ENCODE data around the gene AIF1.

Gene AIF1

DNA sequence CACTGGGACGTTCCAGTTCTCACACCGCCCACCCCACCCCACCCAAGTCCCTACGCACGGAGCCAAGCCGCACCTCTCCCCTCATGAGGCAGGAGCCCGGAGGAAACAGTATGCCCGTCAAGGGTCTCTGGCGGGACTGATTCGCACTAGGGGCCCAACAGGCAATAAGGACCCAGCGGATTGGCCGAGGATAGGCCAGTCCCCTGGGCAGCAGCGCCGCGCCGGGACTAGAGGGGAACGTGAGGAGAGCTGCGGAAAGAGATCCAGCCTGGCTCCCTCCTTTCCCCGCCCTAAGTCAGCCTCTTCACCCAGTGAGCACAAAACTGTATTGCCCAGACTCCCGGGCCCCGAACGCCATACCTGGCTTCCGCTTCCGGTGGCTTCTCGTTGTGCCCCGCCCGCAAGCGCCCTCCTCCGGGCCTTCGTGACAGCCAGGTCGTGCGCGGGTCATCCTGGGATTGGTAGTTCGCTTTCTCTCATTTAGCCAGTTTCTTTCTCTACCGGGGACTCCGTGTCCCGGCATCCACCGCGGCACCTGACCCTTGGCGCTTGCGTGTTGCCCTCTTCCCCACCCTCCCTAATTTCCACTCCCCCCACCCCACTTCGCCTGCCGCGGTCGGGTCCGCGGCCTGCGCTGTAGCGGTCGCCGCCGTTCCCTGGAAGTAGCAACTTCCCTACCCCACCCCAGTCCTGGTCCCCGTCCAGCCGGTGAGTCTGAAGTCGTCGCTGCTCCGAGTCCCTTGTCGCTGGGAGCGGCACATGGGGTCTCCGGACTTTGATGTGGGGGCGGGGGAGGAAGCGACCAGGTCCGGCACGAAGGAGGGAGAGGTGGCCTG is 50.7 kb downstream of the AIF1 start, which contains the start of gene CSNK2B:
TSS of gene CSNK2B (plus strand) at position 580 of the 836 bp plus-strand sequence. CDS start 752 bp downstream, outside the sequence.
- peak; percentile 97 for DNase-seq

DNA sequence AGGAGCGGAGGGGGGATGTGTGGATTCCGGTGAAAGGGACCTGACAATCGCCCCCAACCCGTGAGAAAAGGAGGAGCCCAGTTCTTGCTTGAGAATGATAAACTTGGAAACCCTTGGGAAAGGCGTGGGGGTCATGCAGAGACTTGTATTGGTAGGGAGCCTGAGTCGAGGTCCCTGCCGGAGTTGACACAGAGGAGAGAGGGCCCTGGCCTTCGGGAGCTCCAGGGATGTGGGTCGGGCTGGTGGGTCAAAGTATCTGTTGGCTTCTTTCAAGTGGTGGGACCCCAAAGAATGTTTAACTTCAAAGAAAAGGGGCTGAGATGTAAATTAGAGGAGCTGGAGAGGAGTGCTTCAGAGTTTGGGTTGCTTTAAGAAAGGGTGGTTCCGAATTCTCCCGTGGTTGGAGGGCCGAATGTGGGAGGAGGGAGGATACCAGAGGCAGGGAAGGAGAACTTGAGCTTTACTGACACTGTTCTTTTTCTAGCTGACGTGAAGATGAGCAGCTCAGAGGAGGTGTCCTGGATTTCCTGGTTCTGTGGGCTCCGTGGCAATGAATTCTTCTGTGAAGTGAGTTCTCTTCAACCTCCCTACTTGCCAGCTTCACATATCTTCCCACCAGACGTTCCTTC is 51.4 kb downstream of the AIF1 start:
- DNase-seq = no peak

Data from NCI-H510A treated with DMSO at 0.1 percent for 48 hours (cell line).